B cell (primary cell): ENCODE measurements around the gene COQ10A. TPM values are rescaled to one million over a fixed set of nuclear protein-coding genes. Genes with fewer than 3 reads are reported as not detected.
A peak's percentile ranks its signal among the peaks of the same experiment; 100 is the strongest.

Experiments
- ATAC-seq: fragments of 200-7000 bp; cut with Tn5 transposase; one replicate; pipeline ENCODE4 v1.10.0; 2021; ENCODE audit warnings: low read depth, mild to moderate bottlenecking, moderate number of reproducible peaks, moderate library complexity
- CTCF ChIA-PET: fragments of 350-600 bp; sonication (Branson Sonifier 250); formaldehyde crosslinking; loops from one replicate; lab custom pipeline; 2021; ENCODE audit warnings: antibody characterized with exemption, inconsistent platforms; lab: Charles Lee
- POLR2A ChIA-PET: fragments of 350-600 bp; sonication (Branson Sonifier 250); formaldehyde crosslinking; loops from one replicate; lab custom pipeline; 2021; ENCODE audit warnings: antibody characterized with exemption; lab: Charles Lee
- DNase-seq: peaks from one replicate; pipeline ENCODE4 v3.0.0; 2013
- H2AFZ ChIP-seq: 2 replicates; pipeline ENCODE4 v1.6.1; 2012; ENCODE audit warnings: mild to moderate bottlenecking, low read depth, low read length; ENCODE audit not compliant: insufficient read depth, poor library complexity, severe bottlenecking
- H3K27ac ChIP-seq, 2 donors: 1 replicate in 1 of 2; 2 replicates in 1 of 2; pipeline ENCODE4 v1.5.1; 2012 to 2013; ENCODE audit warnings: low read length in 2 of 2, mild to moderate bottlenecking in 2 of 2, moderate library complexity in 1 of 2
- H3K27me3 ChIP-seq, 4 experiments: fragments of 200-600 bp in 1 of 4; sonication (generic) in 1 of 4; replicated peaks in 1 of 4; 1 replicate in 2 of 4; 2 replicates in 2 of 4; pipeline versions ENCODE4 v1.6.1 to v1.7.0; 2013 to 2016; ENCODE audit warnings: low read length in 3 of 4, mild to moderate bottlenecking in 2 of 4, mixed read lengths in 1 of 4, moderate library complexity in 1 of 4; ENCODE audit not compliant: insufficient read depth in 4 of 4, control insufficient read depth in 3 of 4; ENCODE audit errors: control extremely low read depth in 1 of 4
- H3K36me3 ChIP-seq, 2 experiments: replicated peaks in 1 of 2; 1 replicate in 1 of 2; 2 replicates in 1 of 2; pipeline versions ENCODE4 v1.6.1 to v1.7.1; 2013; ENCODE audit warnings: low read length in 1 of 2; ENCODE audit not compliant: insufficient read depth in 2 of 2, control insufficient read depth in 1 of 2; ENCODE audit errors: control extremely low read depth in 1 of 2, extremely low read depth in 1 of 2
- H3K4me1 ChIP-seq, 2 donors: fragments of 200-600 bp in 1 of 2; sonication (generic) in 1 of 2; 1 replicate in 1 of 2; 2 replicates in 1 of 2; pipeline versions ENCODE4 v1.5.1 to v1.6.1; 2013 to 2017; ENCODE audit warnings: low read length in 2 of 2; ENCODE audit not compliant: control insufficient read depth in 2 of 2, insufficient read depth in 2 of 2
- H3K4me2 ChIP-seq: replicated peaks from 2 replicates; pipeline ENCODE3; 2012; ENCODE audit warnings: mild to moderate bottlenecking, low read depth, low read length; ENCODE audit not compliant: poor library complexity, severe bottlenecking
- H3K4me3 ChIP-seq, 5 experiments: fragments of 200-600 bp in 1 of 5; sonication (generic) in 1 of 5; 1 replicate in 3 of 5; 2 replicates in 2 of 5; pipeline versions ENCODE4 v1.5.1 to v1.7.0; 2011 to 2016; ENCODE audit warnings: low read length in 4 of 5, mild to moderate bottlenecking in 4 of 5, low read depth in 2 of 5, control low read depth in 1 of 5, moderate library complexity in 1 of 5; ENCODE audit not compliant: insufficient read depth in 1 of 5; ENCODE audit errors: control extremely low read depth in 1 of 5, extremely low read depth in 1 of 5
- H3K79me2 ChIP-seq: fragments of 200-600 bp; sonication (generic); one replicate; pipeline ENCODE4 v1.6.0; 2016; ENCODE audit warnings: low read length; ENCODE audit not compliant: control insufficient read depth, insufficient read depth
- H3K9ac ChIP-seq: fragments of 200-600 bp; sonication (generic); 2 replicates; pipeline ENCODE4 v1.6.1; 2017; ENCODE audit warnings: mild to moderate bottlenecking, low read length, moderate library complexity
- H3K9me3 ChIP-seq, 3 donors: one replicate each; pipeline versions ENCODE4 v1.6.1 to v1.7.1; 2013; ENCODE audit warnings: low read length in 2 of 3; ENCODE audit not compliant: control insufficient read depth in 2 of 3, insufficient read depth in 1 of 3; ENCODE audit errors: control extremely low read depth in 1 of 3
- H4K20me1 ChIP-seq: 2 replicates; pipeline ENCODE4 v1.6.0; 2012; ENCODE audit warnings: mild to moderate bottlenecking, low read length; ENCODE audit not compliant: insufficient read depth, control insufficient read depth, poor library complexity, severe bottlenecking
- H3K27ac Mint-ChIP-seq: one replicate; pipeline ENCODE4 v1.8.0; 2021; ENCODE audit warnings: mixed read lengths
- H3K27me3 Mint-ChIP-seq: one replicate; pipeline ENCODE4 v1.8.0; 2021; ENCODE audit warnings: mixed read lengths
- H3K4me1 Mint-ChIP-seq: one replicate; pipeline ENCODE4 v1.8.0; 2021; ENCODE audit warnings: mixed read lengths
- H3K4me3 Mint-ChIP-seq: one replicate; pipeline ENCODE4 v1.8.0; 2021; ENCODE audit warnings: mixed read lengths
- H3K9me3 Mint-ChIP-seq: one replicate; pipeline ENCODE4 v1.8.0; 2022; ENCODE audit warnings: mixed read lengths; ENCODE audit not compliant: insufficient read depth
- EZH2 ChIP-seq: IDR thresholded peaks from 2 replicates; pipeline ENCODE4 v1.6.1; 2012; ENCODE audit warnings: borderline replicate concordance, low read depth, mild to moderate bottlenecking, moderate library complexity, low read length; ENCODE audit not compliant: insufficient read depth, poor library complexity, severe bottlenecking
- WGBS: methylation state at CpG from one replicate; pipeline ENCODE4 v1.1.5; 2013; ENCODE audit warnings: missing lambda C conversion rate; ENCODE audit not compliant: insufficient coverage; 5-methylcytosine and 5-hydroxymethylcytosine counted together
- intact Hi-C: fragments of 100-400 bp; cut with micrococcal nuclease; formaldehyde crosslinking; loops from one replicate; pipeline ENCODE4 v1.10.0; 2022
- polyA plus RNA-seq: library from polyadenylated mRNA; depleted of rRNA; stranded (reverse); fragments of >200 nt; gene quantifications from 2 replicates; pipeline ENCODE4 v1.2.3, GENCODE V29; 2012
- total RNA-seq, 2 donors: library from RNA; stranded (reverse); fragments of 120-200 nt in 1 of 2; gene quantifications; 1 replicate in 1 of 2; 2 replicates in 1 of 2; pipeline versions ENCODE4 v1.2.3 to v1.2.4, GENCODE V29; 2013 to 2022
- TF ChIP-seq, protein P1 (sequence below): fragments of 200-600 bp; IDR thresholded peaks from one replicate; pipeline ENCODE4 v1.8.0; 2022; ENCODE audit warnings: antibody characterized with exemption, mild to moderate bottlenecking

Gene COQ10A
- total and polyA plus RNA-seq, 2 donors (not counting 1 experiment from before 2014, with no cell fraction given), result 73.5 to 73.6 TPM

- peaks cover 20% of the 10 kb centered on the region for H3K79me2 ChIP-seq
- no peaks in the 10 kb centered on the region for H3K9me3 ChIP-seq
- peak within 1 kb of the TSS; percentile 67 to 90 for H3K27ac ChIP-seq
- intact Hi-C loops, result loop anchor here (1.0 to 5.0 kb wide), 12 partner anchors 16 to 1206 kb away; partner anchors contain the start of genes CS, DDIT3, MBD6 and ORMDL2
- H3K4me1 Mint-ChIP-seq, result peaks cover 10% of the 10 kb centered on the region
- ChIA-PET POLR2A (interaction anchor here (0.7 to 2.3 kb wide), 23 partner anchors 9 to 199 kb away, joined by 3 to 12 read pairs (median 4); partner anchors contain the start of genes APOF, COQ10A, GLS2 and IL23A), CTCF (interaction anchor here (0.6 to 4.8 kb wide), 21 partner anchors 9 to 320 kb away, joined by 3 to 44 read pairs (median 4); partner anchors contain the start of genes COQ10A, IL23A, PAN2 and RNF41)
- H3K27ac Mint-ChIP-seq, result peak within 1 kb of the TSS; percentile 99
- H3K9me3 Mint-ChIP-seq, result no peaks in the 10 kb centered on the region
- peaks cover 8 to 23% of the 10 kb centered on the region in 2 experiments for H3K36me3 ChIP-seq
- peak within 1 kb of the TSS; percentile 78 to 94 (median 91) for H3K4me3 ChIP-seq
- TF ChIP-seq EZH2, result no peak
- TF ChIP-seq, protein P1, sequence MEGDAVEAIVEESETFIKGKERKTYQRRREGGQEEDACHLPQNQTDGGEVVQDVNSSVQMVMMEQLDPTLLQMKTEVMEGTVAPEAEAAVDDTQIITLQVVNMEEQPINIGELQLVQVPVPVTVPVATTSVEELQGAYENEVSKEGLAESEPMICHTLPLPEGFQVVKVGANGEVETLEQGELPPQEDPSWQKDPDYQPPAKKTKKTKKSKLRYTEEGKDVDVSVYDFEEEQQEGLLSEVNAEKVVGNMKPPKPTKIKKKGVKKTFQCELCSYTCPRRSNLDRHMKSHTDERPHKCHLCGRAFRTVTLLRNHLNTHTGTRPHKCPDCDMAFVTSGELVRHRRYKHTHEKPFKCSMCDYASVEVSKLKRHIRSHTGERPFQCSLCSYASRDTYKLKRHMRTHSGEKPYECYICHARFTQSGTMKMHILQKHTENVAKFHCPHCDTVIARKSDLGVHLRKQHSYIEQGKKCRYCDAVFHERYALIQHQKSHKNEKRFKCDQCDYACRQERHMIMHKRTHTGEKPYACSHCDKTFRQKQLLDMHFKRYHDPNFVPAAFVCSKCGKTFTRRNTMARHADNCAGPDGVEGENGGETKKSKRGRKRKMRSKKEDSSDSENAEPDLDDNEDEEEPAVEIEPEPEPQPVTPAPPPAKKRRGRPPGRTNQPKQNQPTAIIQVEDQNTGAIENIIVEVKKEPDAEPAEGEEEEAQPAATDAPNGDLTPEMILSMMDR, result no peak
- H3K4me1 ChIP-seq, result peaks cover 12 to 15% of the 10 kb centered on the region in 2 donors
- H3K27me3 Mint-ChIP-seq, result no peaks in the 10 kb centered on the region
- H3K9ac ChIP-seq, result peak within 1 kb of the TSS; percentile 82
- ATAC-seq, result peak; percentile 86
- no peaks in the 10 kb centered on the region for H4K20me1 ChIP-seq
- no peaks in the 10 kb centered on the region for H3K27me3 ChIP-seq
- peak within 1 kb of the TSS; percentile 99 for H3K4me3 Mint-ChIP-seq
- under 1% methylated on average over 62 of the region's 62 CpGs for WGBS
- peak within 1 kb of the TSS; percentile 91 for H3K4me2 ChIP-seq
- peak; percentile 99 for DNase-seq
- peak within 1 kb of the TSS; percentile 95 for H2AFZ ChIP-seq
Measured at GRCh38 chr12:56315622-56316473, 49.1 kb downstream of the COQ10A start, which contains the start of gene CNPY2. Gene CNPY2 (minus strand): TSS chr12:56315988. CDS start chr12:56315217, 771 bp downstream.
